Bone marrow (tissue), 2 donors: ENCODE measurements around the gene CDCA5.

Experiments used
- DNase-seq, 2 donors: peaks; one replicate each; lab custom pipeline; 2025; lab: John Stamatoyannopoulos, UW

CDCA5 gene

DNA sequence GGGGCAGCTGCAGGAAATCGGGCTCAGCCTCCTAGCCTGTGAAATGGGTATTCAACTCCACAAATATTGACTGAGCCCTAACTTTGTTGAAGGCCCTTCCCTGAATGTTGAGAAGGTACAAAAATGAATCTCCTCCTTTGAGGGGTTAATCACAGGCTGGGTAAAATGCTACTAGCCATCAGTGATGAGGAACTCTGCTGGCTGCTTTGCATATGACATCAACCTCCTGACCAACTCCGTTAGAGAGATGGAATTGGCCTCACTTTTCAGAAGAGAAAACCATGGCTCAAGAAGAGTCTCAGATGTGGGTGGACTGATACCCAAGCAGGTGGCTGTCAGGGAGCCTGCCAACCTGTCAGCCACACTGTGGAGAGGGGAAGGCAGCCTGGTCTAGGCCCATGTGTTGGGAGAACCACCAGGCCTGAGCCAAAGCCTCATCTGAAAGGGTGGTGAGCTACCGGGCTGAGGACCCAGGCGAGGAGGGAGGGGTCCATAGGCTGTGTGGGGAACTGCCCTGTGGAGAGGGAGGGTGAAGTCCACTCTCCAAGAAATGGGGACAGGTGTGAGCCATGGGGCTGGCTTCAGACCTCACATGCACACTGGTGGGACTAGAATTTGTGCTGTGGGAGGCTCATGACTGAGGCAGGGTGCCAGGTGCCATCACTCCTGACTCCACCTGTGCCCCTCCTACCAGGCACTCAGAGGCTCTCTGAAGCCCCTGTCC, 11.8 kb downstream of the CDCA5 start:
- no peak for DNase-seq

DNA sequence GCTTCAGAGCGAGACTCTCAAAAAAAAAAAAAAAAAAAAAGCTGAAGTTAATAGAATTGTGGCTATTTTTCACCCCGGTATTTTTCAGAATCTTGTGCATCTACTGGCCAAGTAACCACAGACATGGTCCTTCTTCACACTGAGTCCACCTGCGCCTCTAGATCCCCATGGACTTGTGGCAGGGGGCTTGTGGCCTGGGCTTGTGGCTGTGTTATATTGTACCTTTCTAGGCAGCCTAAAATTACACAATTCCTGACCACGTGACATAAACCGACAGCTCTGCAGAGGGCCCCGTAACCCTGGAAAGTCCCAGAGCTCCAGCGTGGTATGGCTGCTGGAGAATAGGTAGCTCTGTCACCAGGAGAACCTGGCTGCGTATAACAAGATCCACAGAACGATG, 14.6 kb downstream of the CDCA5 start:
- DNase-seq = peak in 1 of 2 donors; percentile 5

DNA sequence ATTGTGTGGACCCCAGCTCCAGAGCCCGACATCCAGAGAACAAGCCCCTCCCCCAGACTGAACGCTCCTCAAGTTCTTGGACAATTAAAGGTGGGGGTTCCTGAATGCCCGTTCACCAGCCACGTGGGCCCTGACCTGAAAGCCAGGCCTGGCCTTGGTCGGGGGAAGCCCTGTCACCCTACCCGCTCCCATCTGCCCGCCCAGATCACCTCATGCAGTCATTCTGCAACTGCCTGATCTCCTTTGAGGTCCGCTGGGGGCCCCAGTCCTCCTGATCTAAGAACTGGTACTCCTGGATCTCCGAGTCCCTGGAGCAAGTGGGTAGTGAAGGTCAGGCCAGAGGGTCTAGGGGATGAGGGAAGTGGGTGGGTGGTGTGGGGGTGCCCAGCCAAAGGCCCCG, 16.4 kb downstream of the CDCA5 start:
- no peak for DNase-seq

DNA sequence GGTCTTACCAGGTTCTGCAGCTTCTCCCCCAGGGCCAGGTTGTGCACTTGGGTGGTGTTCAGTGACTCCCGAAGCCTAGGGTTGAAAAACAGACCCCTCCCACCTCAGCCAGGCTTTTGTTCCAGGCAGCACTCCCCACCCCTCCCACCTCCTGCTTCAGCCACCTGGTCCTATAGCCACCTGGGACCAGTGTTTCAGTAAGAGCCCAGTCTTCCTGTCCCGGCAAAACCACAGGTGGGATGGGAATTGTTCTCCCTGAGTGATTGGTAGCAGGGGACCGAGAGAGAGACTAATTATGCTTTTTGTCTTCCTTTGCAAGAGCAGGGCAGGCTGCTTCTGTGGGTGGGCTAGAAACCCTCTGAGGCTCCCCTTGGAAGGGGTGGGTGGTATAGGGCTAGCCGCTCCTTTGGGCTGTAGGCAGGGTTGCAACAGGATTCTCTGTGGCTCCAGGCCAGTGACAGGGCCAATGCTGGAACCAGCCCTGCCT, 17.0 kb downstream of the CDCA5 start:
- no peak for DNase-seq

DNA sequence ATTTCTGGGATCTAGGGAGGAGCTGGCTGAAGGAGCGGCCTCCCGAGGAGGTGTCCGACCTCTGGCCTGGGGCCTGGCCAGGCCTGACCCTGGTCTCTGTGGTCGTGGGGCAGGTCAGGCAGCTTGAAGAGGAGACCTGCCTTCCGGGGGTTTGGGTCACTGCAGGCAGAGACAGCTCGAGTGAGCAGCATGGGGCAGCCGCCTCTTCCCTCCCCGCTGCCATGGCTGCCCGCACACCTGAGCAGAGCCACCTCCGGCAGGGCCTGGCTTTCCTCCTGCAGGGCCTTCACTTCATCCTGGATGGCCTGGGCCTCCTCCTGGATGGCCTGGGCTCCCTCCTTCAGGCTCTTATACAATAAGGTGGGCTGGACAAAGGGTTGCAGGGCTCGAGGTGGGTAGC, 17.5 kb downstream of the CDCA5 start:
- no peak for DNase-seq

DNA sequence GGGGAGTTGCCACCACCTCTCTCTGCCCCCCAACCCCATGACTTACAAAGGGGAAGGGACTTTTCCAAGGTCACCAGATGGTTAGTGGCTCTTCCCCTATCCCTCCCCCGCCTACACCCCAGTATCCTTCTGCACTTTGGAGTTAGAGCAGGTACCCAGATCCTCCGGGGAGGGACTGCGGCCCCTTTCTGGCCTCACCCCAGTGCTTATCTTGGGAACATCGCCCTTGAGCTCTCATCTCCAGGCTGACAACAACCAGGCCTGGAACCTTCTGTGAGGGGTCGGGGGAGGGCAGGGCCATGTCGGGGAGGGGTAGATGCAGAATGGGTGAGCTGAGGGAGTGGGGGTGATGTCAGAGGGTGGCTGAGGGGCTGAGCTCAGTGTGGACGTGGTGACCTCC, 18.0 kb downstream of the CDCA5 start:
- no peak for DNase-seq

DNA sequence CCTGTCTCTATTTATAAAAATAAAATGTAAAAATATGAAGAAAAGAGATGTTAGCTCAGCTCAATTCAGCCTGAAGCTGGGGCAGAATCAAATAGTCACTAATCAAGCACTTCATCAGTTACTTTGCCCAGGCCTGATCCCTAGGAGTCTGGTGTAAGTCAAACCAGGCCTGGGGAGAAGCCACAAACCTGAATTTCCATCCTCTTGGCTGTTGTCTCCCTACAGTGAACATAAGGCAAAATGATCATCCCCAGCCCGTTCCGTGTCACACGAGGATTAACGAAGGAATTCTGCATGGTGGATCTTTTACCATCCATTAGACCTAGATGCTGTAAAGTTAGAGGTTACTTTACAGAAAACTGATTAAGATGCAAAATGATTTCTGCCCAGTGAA, 19.0 kb downstream of the CDCA5 start:
- DNase-seq = no peak

DNA sequence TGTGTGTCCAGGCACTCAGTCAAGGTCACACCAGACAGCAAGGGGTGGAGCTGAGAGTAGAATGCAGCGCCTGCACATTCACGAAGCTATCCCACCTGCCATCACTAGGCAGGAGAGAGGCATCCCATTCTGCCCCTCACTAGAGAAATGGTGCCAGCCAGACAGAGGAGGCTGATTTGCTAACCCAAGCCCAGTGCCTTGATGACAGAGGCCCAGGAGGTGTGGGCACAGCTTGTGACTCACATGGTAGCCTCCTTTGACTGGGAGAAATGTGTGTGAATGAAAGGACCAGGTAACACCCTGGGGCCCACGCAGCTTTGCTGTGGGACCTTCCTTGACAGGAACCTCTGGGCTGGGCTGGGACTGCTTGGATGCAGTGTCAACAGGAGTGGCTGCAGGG, 20.3 kb downstream of the CDCA5 start:
- no peak for DNase-seq

DNA sequence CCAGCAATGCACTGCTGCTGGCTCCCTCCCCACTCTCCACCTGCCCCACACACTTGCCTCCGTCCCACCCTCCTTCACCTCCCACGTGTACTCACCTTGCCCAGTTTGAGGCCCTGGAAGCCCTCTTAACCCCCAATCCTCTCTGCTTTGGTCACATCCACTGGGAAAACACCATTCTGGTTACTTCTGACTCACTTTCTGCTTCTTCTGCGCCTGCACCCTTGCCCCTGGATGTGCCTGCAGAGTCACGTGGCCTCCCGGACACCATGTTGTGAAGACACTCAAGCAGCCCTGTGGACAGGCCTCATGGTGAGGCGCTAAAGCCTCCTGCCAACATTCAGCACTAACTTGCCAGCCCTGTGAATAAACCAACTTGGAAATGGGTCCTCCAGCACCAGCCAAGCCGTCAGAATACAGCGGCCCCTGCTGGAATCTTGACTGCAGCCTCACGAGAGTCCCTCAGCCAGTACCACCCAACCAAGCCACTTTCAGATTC, 22.9 kb downstream of the CDCA5 start:
- DNase-seq = no peak

DNA sequence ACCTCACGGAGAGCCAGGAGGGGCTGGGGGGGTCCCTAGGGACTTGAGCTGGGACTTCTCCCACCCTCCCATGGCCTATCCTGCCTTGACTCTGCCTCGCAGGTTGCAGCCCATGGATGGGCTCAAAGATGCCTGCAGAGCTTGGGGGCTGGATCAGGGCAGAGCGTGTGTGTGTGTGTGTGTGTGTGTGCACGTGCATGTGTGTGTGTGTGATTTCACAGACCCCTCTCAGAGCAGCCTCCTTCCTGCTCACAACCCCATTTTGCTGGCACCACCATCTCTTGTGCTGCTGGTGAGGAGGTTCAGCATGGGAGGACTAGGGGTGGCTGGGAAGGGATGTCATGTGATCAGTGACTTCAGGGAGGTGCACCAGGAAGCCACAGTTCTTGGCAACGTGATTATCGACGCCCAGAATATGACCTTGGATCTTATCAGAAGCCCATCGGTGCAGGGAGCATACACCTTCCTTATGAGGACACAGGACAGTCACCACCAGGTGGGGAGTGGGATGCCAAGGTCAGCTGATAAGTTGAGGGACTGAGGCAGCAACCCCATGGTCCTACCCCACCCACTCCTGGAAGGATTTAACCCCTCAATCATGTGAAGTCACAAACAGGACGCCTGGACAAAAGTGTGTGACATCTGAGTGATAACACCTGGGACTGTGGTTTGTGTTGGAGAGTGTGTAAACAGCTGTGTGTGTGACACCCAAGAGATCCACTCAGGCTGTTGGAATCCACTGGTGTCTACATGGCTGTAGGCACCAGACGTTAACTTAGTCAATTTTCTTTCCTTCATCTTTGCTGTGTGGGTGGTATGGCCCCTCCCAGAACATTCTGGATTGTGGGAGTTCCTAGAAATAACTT, 23.6 kb downstream of the CDCA5 start:
- no peak for DNase-seq

DNA sequence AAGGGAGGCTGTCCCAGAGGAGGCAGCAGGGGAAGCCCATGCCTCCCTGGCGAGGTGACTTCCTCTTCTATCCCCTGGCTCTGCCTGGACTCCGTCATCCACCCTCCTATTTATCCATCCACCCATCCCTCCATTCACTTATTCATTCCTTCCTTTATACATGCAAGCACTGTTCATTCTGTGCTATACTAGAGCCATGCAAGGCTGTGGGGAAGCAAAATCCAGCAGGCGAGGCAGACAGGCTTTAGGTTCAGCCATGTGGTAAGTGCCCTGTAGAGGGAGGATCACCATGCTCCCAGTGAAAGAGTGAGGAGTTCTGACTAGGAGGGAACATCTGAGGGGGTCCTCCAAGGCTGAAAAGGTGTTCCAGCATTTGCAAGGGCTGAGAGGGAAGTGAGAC, 24.3 kb downstream of the CDCA5 start:
- DNase-seq = no peak

DNA sequence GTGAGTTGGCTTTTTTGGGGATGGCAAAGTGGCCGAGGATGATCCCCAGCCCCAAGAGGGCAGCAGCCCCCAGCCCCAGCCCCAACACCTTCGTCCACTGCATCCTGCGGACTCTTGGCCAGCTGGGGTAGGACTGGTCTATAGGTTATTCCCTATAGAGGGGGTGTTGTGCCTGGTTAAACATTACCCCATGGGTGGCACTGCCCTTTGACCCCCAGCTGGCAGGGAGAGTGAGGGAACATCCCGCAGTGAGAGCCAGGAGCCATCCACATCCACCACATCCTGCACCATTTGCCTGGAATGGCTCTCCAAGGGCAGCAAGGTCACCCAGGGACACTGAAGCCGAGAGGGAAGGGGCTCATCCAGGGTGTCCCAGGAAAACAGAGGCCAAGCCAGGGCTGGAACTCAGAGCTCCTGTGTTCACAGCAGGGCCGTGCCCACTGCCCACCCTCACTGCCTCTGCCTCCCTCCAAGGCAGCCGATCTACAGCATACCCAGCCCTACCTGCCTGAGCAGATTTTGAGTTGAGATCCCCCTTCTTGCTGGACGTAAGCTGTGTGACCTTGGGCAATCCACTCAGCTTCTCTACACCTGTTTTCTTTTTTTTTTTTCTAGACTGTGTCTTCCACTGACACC, 25.3 kb downstream of the CDCA5 start, which contains the start of gene NAALADL1:
Gene NAALADL1 (minus strand): TSS at position 135 of the 636 bp plus-strand sequence. CDS start 32 bp downstream, at position 103.
- DNase-seq = no peak

DNA sequence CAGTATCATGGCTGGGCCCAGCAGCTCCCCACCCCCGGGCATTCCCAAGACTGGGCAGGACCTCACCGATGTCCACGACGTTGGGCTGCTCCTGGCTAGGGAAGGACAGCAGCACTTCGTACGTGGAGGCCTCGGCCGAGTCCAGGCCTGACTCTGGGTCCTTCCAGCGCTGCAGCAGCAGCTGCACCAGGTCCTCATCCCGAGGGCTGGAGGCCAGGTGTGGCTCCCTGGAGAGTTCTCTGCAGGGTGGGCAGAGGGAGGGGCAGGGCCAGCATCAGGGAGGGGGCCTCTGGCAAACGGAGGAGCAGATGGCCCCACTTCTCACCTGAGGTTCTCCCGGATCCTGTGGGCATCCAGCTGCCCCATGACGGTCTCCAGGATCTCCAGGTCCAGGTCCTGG, 25.8 kb downstream of the CDCA5 start:
- DNase-seq = no peak

DNA sequence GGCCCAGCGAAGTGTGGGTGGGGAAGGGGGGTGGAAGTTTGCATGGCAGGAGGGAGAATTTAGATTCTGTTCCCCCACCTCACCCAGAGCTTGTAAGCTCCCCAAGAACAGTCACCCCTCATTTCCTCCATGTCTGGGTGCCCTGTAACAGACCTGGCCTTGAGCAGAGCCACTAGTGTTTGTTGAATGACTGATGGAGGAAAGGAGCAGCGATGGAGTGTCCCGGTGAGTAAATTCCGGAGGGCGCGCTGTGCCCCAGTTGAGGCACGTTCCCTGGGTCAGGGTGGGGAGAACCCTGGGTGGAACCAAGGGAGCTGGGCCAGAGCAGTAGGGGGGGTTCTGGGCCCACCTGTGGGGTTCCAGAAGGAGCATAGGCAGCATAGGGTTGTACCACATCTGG, 26.3 kb downstream of the CDCA5 start:
- no peak for DNase-seq

DNA sequence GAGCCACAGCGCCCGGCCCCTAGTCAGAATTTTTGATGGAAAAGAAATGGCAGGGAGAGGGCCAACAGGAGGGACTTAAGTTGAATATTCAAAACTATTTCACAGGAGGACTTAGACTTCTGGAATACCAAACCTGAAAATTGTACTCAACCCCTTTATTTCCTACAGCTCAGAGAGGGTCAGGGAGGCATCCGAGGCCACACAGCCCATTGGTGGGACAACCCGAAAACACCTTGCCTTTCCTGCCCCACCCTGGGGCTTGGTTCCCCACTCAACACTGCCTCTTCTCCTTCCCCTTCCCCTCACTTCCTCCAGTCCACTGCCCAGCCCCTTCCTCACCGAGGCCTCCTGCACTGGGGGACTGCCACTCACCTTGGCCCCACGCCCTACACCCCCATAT, 26.8 kb downstream of the CDCA5 start:
- no peak for DNase-seq

DNA sequence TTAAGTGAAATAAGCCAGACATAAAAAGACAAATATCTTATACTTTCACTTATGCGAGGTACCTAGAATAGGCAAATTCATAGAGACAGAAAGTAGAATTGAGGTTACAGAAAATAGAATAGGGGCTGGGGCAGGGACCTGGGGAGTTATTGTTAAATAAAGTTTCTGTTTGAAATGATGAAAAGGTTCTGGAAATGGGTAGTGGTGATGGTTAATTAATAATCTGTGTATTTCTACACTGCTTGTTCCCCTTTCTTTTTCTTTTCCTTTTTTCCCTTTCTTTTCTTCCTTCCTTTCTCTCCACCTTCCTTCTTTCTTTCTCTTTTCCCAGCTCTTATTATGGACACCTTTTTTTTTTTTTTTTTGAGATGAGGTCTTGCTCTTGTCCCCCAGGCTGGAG, 28.3 kb downstream of the CDCA5 start:
- DNase-seq = no peak

DNA sequence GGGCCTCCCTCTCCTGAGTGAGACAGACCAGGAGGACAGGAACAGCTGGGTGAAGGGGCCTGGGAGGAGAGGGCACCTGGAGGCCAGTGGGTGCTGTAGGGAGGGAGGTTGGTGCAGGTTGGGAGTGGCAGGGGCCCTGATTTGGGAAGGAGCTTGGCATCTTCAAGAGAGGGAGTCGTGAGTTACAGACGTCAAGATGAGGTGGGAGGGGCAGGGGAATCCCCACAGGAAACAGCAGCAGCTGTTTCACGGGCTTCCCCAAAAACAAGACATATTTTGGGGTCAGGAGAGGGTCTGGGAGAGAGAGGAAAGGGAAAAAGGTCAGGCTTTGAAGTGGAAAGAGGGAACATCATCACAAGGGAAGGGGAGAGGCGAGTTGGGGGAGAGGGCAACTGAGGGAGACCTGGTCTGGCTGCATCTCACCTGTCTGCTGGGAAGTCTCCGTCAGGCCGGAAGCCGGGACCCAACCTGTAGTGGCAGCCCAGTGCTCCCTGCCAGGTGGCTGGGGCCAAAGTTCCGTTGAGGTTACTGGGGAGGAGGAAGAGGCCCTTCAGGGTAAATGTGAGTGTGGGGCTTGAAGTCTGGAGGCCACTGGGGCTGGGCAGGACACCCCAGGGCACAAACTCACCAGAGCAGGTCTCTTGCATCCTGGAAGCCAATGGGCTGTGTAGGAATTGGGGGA, 29.9 kb downstream of the CDCA5 start:
- DNase-seq = no peak

DNA sequence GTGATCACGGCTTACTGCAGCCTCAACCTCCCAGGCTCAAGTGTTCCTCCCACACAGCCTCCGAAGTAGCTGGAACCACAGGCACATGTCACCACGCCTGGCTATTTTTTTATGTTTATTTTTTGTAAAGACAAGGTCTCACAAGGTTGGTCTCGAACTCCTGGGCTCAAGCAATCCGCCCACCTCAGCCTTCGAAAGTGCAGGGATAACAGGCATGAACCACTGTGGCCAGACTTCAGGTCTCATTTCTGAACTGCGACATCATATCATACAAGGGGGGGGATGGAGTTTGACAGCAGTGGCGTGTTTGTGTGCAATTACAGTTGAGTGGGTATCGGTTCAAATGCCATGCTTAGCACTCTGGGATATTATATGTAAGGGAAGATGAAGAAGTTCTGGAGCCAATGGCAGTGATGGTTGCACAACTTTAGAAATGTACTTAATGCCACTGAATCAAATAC, 32.4 kb downstream of the CDCA5 start:
- no peak for DNase-seq

DNA sequence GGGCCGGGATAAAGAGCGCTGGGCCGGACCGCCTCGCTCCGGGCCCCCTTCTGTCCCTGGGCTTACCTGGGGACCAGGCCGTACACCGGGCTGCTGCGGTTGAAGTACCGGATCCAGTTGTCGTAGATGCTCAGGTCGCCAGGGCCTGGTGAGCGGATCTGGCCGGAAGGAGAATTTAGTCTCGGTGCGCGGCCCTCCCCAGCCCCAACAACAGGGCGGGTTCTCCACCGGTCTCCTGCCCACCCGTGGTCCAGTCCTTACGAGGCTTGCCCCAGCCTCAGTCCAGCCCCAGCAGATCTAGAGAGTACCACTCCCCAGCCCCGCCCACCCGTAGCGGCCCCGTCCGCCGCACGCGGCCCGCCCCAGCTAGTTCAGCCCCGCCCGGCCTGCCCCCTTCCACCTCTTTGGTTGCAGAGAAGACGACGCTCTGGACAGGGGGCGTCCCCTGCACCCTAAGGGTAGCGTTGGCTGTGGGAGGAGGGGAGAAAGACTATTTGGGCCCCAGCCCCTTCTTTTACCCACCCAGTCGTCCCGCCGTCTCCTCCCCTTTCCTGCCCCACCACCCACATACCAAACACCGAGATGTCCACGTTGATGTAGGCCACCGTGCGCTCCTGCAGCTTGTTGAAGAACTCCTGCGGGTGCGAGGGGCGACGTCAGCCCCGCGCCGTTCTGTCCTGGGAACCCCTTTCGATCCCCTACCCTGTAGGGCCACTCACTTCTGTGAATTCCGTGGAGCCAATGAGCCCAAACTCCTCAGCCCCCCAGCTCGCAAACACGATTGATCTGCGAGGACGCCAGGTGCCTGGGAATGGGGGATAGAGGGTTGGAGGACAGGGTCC, 36.0 kb downstream of the CDCA5 start:
- DNase-seq = peak in 1 of 2 donors; percentile 6

DNA sequence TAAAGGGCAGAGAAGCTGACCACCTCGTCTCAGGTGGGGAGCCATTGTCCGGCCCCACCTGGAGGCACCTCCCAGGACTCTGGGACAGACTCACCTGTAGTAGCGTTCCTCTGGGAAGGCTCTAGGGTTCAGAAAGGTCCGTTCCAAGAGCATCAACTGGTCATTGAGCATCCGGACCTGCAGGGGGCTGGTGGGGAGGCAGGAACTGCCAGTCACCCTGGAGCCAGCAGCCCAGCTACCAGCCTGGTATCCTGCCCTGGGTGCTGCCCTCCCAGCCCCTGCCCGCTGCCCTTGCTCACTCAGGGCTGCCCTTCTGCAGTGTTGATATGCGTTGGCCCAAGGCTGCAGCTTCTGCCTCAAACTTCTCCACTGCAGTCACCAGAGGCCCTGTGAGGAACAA, 38.1 kb downstream of the CDCA5 start:
- no peak for DNase-seq

DNA sequence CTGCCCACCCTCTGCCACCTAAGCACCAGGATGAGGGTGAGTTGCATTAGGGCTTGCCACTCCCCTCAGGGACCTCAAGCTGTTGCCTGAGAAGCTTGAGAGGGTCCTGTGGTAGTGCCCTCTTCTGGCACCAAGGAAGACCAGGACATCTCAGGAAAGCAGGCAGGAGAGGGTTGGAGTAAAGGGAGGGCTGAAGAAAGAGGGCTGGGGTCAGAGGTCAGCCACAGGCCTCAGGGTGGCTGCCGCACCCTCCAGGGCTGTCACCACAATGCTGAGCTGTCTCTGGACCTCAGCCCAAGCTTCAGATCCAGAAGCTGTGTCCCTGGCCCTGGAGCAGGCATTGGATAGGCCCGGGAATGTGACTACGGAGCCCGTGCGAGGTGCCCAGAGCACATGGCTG, 38.8 kb downstream of the CDCA5 start:
- no peak for DNase-seq
